GM10266 (cell line): ENCODE results near the gene CHRNE.

Experiments
- DNase-seq: peaks from one replicate; pipeline ENCODE4 v3.0.0; 2012; ENCODE audit errors: extremely low spot score
- CTCF ChIP-seq: IDR thresholded peaks from 2 replicates; pipeline ENCODE4 v1.5.1; 2012; ENCODE audit warnings: mild to moderate bottlenecking, low read depth; ENCODE audit not compliant: control insufficient read depth, insufficient read depth; ENCODE audit errors: missing control alignments

Gene CHRNE

DNA sequence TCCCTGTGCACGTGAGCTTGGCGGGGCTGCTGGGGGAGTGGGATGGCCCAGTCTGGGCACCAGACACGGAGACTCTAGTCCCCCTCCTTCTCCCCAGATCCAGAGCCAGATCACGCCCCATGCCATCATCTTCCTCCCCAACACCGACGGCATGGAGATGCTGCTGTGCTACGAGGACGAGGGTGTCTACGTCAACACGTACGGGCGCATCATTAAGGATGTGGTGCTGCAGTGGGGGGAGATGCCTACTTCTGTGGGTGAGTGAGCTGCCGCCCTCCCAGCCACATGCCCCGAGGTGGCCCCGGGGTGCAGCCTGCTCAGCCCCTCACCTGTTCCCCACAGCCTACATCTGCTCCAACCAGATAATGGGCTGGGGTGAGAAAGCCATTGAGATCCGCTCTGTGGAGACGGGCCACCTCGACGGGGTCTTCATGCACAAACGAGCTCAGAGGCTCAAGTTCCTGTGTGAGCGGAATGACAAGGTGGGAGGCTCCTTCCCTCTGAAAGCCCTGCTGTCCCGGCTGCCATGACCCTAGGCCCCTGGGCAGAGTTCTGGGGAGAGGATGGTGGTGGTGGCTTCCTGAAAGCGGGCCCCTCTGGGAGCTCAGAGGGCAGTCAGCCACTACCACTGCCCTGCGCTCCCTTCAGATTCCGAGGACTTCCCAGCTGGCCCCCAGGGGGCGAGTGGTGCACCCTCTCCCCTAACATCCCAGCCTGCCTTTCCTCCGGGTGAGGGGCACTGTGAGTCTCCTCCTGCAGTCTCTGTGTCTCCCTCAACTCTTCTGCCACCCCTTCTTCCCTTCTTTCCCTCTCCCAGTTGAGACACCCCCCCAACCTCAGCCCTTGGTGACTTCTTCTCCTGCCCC, 6.3 kb downstream of the CHRNE start:
- DNase-seq = peak; percentile 8
- no peak for TF ChIP-seq CTCF

DNA sequence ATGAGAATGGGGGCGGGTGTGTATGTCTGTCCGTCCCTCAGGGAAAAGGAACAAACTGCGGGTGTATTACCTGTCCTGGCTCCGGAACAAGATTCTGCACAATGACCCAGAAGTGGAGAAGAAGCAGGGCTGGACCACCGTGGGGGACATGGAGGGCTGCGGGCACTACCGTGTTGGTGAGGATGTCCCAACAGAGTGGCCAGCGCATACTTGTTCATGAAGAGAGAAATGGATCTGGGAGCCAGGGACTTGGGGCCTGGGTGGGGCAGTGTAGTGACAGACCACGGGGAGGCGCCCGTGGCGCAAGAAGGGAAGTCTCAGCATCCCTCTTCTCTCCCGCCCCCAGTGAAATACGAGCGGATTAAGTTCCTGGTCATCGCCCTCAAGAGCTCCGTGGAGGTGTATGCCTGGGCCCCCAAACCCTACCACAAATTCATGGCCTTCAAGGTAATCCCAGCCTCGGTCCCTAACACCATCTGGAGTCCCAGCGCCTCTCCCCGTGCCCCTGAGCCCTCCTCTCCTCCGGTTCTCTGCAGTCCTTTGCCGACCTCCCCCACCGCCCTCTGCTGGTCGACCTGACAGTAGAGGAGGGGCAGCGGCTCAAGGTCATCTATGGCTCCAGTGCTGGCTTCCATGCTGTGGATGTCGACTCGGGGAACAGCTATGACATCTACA, 7.1 kb downstream of the CHRNE start:
- peak; percentile 12 for DNase-seq
- TF ChIP-seq CTCF = no peak

- peak; percentile 8 for DNase-seq
- TF ChIP-seq CTCF = no peak
Measured at GRCh38 chr17:4895121-4895520, 7.8 kb downstream of the CHRNE start.

DNA sequence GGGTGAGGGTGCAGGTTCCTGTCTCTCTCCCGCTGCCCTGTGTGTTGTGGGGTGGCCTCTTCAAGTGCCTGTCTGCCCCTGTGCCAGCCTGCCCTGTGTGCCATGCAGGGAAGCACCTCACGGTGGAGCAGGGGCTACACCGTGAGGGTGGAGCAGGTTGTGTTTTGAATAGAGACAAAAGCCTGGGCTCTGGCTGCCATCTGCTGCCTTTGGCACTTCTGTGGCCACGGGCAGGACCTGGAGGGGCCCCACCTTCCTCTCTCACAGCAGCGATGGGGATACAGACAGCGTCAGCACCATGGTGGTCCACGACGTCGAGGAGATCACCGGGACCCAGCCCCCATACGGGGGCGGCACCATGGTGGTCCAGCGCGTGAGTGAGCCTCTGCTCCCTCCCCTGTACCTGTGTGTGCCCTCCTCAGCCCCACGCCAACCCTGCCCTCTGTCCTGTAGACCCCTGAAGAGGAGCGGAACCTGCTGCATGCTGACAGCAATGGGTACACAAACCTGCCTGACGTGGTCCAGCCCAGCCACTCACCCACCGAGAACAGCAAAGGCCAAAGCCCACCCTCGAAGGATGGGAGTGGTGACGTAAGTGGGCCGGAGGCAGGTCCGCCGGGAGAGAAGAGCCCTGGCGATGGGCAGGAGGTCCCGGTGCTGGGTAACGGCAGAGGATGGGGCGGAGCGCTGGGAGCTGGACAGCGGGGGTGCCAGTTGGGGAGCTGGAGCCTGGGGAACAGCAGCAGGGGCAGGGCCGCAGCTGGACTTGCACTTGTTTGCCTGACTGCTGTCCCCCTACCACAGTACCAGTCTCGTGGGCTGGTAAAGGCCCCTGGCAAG, 9.0 kb downstream of the CHRNE start:
- peak; percentile 8 for DNase-seq

DNA sequence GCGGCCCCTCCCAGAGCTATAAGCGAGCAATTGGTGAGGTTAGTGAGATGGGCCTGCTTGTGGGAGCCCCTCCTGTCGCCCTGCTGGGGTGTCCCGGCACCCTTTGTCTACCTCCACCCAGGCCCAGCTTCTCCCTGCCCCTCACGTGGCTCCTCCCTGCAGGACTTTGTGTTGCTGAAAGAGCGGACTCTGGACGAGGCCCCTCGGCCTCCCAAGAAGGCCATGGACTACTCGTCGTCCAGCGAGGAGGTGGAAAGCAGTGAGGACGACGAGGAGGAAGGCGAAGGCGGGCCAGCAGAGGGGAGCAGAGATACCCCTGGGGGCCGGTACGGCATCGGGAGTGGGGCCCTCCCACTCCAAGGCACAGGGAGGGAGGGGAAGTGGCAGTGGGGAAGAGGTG, 9.6 kb downstream of the CHRNE start:
- peak; percentile 10 for DNase-seq
- TF ChIP-seq CTCF = no peak

More for the DNA sequence above, 9.0 kb downstream of the CHRNE start:
- TF ChIP-seq CTCF = no peak

DNA sequence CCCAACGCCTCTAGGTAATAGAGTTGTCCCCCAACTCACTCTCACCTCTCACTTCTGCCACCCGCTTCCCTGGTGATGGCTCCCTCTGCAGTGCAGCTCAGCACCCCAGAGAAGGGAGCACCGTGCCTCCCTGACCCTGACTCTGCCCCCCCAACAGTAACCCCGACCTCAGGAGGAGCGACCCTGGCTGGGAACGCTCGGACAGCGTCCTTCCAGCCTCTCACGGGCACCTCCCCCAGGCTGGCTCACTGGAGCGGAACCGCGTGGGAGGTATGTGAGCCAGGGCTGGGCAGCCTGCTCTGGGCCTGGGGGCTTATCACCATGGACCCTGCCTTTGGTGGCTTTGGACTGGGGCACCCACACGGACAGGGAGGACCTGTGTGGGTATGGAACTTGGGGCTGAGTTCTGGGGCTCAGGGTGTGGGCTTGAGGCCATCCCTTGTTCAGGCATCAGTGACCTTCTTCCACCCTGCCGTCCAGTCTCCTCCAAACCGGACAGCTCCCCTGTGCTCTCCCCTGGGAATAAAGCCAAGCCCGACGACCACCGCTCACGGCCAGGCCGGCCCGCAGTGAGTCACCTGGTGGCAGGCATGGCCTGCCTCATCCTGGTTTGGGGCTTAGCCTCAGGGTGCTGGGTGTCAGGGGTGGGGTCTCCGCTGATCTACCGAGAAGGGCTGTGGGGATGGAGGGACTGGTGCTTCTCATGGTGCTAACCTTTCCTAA, 10.2 kb downstream of the CHRNE start:
- DNase-seq = no peak
- TF ChIP-seq CTCF = no peak
